GM10266 (cell line): ENCODE results near the gene SORBS2.

Experiments
- DNase-seq: peaks from one replicate; pipeline ENCODE4 v3.0.0; 2012; ENCODE audit errors: extremely low spot score
- TF ChIP-seq, protein P1 (sequence below): IDR thresholded peaks from 2 replicates; pipeline ENCODE4 v1.5.1; 2012; ENCODE audit warnings: mild to moderate bottlenecking, low read depth; ENCODE audit not compliant: control insufficient read depth, insufficient read depth; ENCODE audit errors: missing control alignments

The SORBS2 gene

DNA sequence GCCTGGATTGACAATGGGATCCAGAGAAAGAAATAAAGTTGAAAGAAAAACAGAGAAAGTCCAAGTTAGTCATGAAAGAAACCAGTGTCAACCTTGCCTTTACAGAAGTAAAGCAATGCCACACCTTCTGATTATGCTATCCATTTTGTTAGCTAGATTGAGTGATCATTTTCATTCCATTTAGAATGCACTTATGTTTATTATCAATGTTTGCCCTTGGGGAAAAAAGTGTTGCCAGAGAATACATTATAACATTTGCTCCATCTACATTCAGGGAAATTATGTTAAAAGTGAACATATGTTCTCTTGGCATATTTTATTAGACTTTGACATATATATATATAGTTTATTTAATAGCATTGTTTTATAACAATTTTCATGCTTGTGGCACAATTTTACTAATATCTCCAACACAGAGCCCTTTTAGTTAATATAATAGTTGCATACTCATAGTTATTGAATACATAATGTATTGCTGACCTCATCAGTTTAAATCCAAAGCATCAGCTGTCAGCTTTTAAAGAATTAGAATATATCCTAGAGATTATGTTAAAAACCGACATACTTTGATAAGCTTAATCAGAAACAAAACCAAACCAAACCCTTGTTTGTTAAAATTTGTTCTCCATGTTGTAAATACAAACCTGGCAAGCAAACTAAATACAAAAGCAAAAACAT, 134.2 kb downstream of the SORBS2 start:
- TF ChIP-seq, protein P1, sequence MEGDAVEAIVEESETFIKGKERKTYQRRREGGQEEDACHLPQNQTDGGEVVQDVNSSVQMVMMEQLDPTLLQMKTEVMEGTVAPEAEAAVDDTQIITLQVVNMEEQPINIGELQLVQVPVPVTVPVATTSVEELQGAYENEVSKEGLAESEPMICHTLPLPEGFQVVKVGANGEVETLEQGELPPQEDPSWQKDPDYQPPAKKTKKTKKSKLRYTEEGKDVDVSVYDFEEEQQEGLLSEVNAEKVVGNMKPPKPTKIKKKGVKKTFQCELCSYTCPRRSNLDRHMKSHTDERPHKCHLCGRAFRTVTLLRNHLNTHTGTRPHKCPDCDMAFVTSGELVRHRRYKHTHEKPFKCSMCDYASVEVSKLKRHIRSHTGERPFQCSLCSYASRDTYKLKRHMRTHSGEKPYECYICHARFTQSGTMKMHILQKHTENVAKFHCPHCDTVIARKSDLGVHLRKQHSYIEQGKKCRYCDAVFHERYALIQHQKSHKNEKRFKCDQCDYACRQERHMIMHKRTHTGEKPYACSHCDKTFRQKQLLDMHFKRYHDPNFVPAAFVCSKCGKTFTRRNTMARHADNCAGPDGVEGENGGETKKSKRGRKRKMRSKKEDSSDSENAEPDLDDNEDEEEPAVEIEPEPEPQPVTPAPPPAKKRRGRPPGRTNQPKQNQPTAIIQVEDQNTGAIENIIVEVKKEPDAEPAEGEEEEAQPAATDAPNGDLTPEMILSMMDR = no peak
- DNase-seq = no peak

DNA sequence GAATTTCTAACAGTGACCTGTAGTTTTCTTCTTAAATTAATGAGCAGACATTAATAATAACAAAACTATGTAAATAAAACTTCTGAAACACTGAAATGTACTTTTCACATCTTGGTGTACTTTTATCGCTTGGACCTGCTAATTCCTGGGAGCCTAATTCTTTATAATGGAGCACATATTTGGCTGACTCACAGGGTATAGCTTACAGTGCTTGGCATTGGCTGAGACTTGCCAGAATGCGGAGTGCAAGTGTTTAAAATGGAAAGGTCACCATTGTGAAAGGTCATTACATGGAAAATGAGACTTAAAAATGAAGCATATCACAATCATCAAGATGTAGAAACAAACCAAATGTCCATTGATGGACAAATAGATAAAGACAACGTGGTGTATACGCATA, 139.4 kb downstream of the SORBS2 start:
- TF ChIP-seq, protein P1 = no peak
- no peak for DNase-seq

DNA sequence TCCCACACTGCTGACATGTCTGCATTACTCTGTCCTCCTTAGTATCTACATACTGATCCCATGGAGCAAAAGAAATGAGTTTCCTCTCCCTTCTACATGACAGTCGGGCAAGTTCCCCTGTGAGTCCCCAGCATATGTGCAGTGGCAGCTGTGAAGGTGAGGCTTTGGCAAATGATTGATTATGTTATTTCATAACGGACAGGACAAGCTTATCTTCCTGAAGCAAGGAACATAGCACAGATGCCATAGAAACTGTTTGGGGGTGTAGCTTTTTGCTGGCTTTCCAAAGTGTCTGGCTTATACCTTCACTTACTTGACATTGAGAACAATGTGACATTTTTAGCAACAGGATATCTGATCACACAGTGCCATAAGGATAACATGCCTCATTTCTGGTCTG, 139.8 kb downstream of the SORBS2 start:
- TF ChIP-seq, protein P1 = no peak
- DNase-seq = no peak

DNA sequence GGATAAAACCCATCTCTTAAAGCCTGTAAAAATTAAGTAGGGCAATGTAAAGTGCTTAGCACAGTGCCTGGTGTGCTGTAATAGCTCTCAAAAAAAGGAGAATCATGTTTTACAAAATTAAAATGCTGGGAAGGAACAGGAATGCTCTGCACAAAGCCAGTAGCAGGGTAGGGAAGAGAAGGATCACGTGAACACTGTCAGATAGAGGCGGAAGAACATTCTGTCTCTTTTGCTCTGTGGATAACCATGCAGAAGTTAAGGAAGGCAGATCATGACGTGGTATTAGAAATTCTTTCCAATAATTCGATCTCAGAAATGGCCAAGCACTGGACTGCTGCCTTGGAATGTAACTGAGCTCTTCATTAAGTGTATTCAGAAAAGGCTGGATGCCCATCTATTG, 140.5 kb downstream of the SORBS2 start:
- TF ChIP-seq, protein P1 = no peak
- DNase-seq = no peak

DNA sequence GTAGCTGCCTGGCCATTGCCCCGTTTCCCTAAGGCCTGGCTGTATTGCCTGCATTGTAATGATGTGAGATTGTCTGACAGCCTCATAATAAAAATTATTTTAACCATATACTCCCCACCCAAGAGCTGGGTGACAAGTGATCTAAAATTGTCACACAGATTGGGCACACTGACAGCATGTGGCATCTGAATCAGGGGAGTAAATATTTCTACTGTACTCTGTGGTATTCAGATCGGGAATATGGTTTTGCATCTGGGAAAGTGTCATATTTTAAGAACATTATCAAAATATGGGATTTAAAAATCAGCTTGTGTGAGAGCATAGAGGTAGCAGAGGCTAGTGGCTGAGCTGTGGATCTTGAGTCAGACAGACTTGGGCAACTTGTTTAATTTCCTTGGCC, 140.9 kb downstream of the SORBS2 start:
- no peak for DNase-seq
- TF ChIP-seq, protein P1 = no peak

DNA sequence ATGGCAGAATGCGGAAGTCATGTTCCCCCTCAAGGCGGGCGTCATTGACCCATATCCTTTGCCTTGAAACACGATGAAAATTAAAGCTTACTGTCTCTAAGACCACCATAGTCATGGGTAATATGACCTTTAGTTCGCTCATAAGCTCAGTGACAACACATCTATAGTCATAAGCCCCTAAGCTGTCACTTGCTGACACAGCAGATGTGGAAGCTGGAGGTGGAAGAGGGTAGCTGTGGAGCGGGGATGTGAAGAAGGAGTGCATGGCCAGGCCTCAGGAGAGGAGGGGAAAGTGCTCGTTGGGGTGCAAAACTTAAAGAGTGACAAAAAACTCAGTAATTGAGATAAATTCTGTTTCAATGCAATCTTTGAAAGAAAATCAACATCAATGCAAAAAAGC, 142.7 kb downstream of the SORBS2 start:
- TF ChIP-seq, protein P1 = no peak
- DNase-seq = no peak

DNA sequence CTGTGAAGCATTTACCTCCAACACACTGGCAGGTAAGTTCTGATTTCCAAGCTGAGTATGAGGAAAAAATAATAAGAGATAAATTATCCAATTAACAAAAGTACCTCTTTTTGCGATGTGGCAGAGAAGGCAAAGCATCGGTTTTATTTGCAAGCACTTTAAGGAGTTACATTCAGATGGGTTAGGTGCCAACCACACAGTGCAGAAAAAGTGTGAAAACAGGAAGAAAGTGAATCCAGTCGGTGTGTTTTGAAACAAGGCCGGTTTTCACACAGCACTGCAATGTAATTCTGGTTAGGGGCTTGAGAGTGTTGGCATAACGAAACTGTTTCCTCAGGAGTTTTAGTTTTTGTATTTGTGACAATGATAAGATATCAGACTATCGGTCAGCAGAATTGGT, 145.8 kb downstream of the SORBS2 start:
- TF ChIP-seq, protein P1 = no peak
- no peak for DNase-seq
